ENCODE results near the gene OR9K2. TPM values are rescaled to one million over a fixed set of nuclear protein-coding genes. Genes with fewer than 3 reads are reported as not detected.
A peak's percentile ranks its signal among the peaks of the same experiment; 100 is the strongest.

Gene OR9K2
- total RNA-seq (under 1 TPM; 0.31 to 0.39 TPM), polyA plus RNA-seq (ENCODE audit: insufficient read depth, low read depth, low replicate concordance) (not detected)
- long read RNA-seq, donor 1 = 0 reads
- long read RNA-seq, donor 2 = 0 reads

- Histone ChIP-seq H3K27me3 (no peaks in the 10 kb centered on the region), H3K4me3 (no peak within 1 kb of the TSS), H3K27ac (no peak within 1 kb of the TSS), H3K36me3 (ENCODE audit: low read depth, missing control alignments) (no peaks in the 10 kb centered on the region), H3K9me3 (no peaks in the 10 kb centered on the region), H3K4me1 (no peaks in the 10 kb centered on the region)
- TF ChIP-seq CTCF (IDR thresholded peaks at IDR 0.05) (no peak), POLR2A (IDR thresholded peaks at IDR 0.05) (no peak)
- DNase-seq = no peak
- intact Hi-C loops (cut with DNase I; ENCODE audit: low total_unique reads) = no loop called here
- WGBS, 2 donors = 56 to 66% methylated on average over 2 of the region's 2 CpGs
Observed at GRCh38 chr12:55126106-55126505, at the start of gene OR9K2. OR9K2 (plus strand) TSS chr12:55126406; CDS start chr12:55129835, 3,429 bp downstream.

GRCh38 chr12:55092579-55092978 is 33.6 kb upstream of the OR9K2 start:
- H3K27me3 ChIP-seq = no peaks in the 10 kb centered on the region

GRCh38 chr12:55112378-55112875 is 13.8 kb upstream of the OR9K2 start:
- 71 to 80% methylated on average over 4 of the region's 4 CpGs for WGBS, 2 donors
- no peak for DNase-seq
- no peaks in the 10 kb centered on the region for H3K27me3 ChIP-seq
- no peaks in the 10 kb centered on the region for H3K9me3 ChIP-seq
- H3K27ac ChIP-seq = no peak overlapping the region
- no peaks in the 10 kb centered on the region for H3K4me1 ChIP-seq
- H3K36me3 ChIP-seq (ENCODE audit: low read depth, missing control alignments) = no peaks in the 10 kb centered on the region
- intact Hi-C loops (cut with DNase I; ENCODE audit: low total_unique reads) = no loop called here
- no peak overlapping the region for H3K4me3 ChIP-seq
- no peak for TF ChIP-seq POLR2A (IDR thresholded peaks at IDR 0.05)
- TF ChIP-seq CTCF (IDR thresholded peaks at IDR 0.05) = no peak

More at GRCh38 chr12:55092579-55092978, 33.6 kb upstream of the OR9K2 start:
- H3K36me3 ChIP-seq (ENCODE audit: low read depth, missing control alignments) = no peaks in the 10 kb centered on the region
- 81 to 84% methylated on average over 3 of the region's 3 CpGs for WGBS, 2 donors
- H3K4me3 ChIP-seq = no peak overlapping the region
- no peaks in the 10 kb centered on the region for H3K9me3 ChIP-seq
- H3K27ac ChIP-seq = no peak overlapping the region
- TF ChIP-seq CTCF (IDR thresholded peaks at IDR 0.05) (peak in 1 of 3 experiments; percentile 52), POLR2A (IDR thresholded peaks at IDR 0.05) (no peak)
- intact Hi-C loops (cut with DNase I; ENCODE audit: low total_unique reads) = no loop called here
- no peak for DNase-seq
- no peaks in the 10 kb centered on the region for H3K4me1 ChIP-seq

GRCh38 chr12:55116152-55116551 is 10.1 kb upstream of the OR9K2 start:
- no peak for DNase-seq
- TF ChIP-seq CTCF (IDR thresholded peaks at IDR 0.05) (no peak), POLR2A (IDR thresholded peaks at IDR 0.05) (no peak)
- intact Hi-C loops (cut with DNase I; ENCODE audit: low total_unique reads) = no loop called here
- 86 to 88% methylated on average over 1 of the region's 1 CpG for WGBS, 2 donors
- Histone ChIP-seq H3K27ac (no peak overlapping the region), H3K9me3 (no peaks in the 10 kb centered on the region), H3K36me3 (ENCODE audit: low read depth, missing control alignments) (no peaks in the 10 kb centered on the region), H3K27me3 (no peaks in the 10 kb centered on the region), H3K4me1 (no peaks in the 10 kb centered on the region), H3K4me3 (no peak overlapping the region)

- no peaks in the 10 kb centered on the region for H3K4me1 ChIP-seq
- no peaks in the 10 kb centered on the region for H3K27me3 ChIP-seq
- no peak overlapping the region for H3K4me3 ChIP-seq
- no peaks in the 10 kb centered on the region for H3K36me3 ChIP-seq (ENCODE audit: low read depth, missing control alignments)
- H3K9me3 ChIP-seq = no peaks in the 10 kb centered on the region
- TF ChIP-seq CTCF (IDR thresholded peaks at IDR 0.05) (peak in 1 of 3 experiments; percentile 27), POLR2A (IDR thresholded peaks at IDR 0.05) (no peak)
- intact Hi-C loops (cut with DNase I; ENCODE audit: low total_unique reads) = no loop called here
- DNase-seq = no peak
- no peak overlapping the region for H3K27ac ChIP-seq
- WGBS, 2 donors = 76% methylated on average over 1 of the region's 1 CpG
Observed at GRCh38 chr12:55132816-55133215, 6.6 kb downstream of the OR9K2 start.

Measured in testis (tissue), 5 donors.